Measurements from ENCODE around the gene SAFB2.

GRCh38 chr19:5590151-5590864, 32.3 kb downstream of the SAFB2 start:
- TF ChIP-seq CTCF (IDR thresholded peaks at IDR 0.05) (no peak), RCOR1 (IDR thresholded peaks at IDR 0.05; ENCODE audit: low read depth, low read length) (no peak), ELK1 (IDR thresholded peaks at IDR 0.05; ENCODE audit: low read depth, low read length) (no peak), NR3C1 (IDR thresholded peaks at IDR 0.05) (no peak), SMC3 (IDR thresholded peaks at IDR 0.05) (no peak), HOXA7 (CRISPR knock-in tag; IDR thresholded peaks at IDR 0.05) (no peak), MAZ (IDR thresholded peaks at IDR 0.05; ENCODE audit: borderline replicate concordance, low read depth, low read length) (no peak), POLR2A (IDR thresholded peaks at IDR 0.05; ENCODE audit: low read length) (no peak), SREBF2 (IDR thresholded peaks at IDR 0.05) (no peak), MYC (IDR thresholded peaks at IDR 0.05; ENCODE audit: borderline replicate concordance, low read length) (no peak)

All from A549 (cell line).